Measurements from ENCODE around the gene MT1E. TPM values are rescaled to one million over a fixed set of nuclear protein-coding genes. Genes with fewer than 3 reads are reported as not detected.

Gene MT1E
- total and polyA plus RNA-seq, 2 of the 13 experiments (the other 11 are each of a cell fraction or from before 2014, with no cell fraction given) = 110 to 1,072 TPM

DNA sequence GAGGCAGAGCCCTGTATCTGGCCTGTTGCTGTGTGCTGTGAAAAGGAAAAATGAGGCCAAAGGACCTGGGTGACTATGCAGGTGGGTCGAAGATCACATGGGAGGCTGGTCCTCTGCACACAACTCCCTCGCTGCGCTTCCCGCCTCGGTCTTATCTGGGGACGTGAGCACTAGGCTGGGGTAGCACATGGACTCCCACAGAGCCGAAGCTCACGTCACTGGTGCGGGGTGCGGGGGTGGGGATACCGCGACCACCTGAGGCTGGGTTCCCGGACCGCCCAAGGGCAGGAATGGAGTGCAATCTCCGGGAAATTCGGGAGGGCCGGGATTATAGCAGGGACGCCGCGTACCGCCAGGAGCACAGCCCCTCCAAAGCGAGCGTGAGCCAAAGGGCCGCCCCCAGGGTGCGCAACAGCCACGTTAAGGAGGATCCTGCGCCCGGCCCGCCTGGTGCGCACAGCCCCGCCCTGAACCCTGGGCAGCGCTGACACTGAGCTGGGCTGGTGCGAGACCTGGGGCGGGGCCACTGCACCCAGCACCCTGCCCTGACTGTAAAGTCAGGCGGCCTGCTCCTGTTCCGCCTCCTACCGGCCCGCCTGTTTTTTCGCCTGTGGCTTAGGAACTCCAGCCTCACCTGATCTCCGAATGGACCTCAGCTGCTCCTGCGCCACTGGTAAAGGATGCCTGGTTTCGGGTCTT lies 17.6 kb downstream of the MT1E start (continued):
- TF ChIP-seq, protein P1, sequence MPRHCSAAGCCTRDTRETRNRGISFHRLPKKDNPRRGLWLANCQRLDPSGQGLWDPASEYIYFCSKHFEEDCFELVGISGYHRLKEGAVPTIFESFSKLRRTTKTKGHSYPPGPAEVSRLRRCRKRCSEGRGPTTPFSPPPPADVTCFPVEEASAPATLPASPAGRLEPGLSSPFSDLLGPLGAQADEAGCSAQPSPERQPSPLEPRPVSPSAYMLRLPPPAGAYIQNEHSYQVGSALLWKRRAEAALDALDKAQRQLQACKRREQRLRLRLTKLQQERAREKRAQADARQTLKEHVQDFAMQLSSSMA (CRISPR knock-in tag; IDR thresholded peaks at IDR 0.05) = peak; percentile 90; the same call in 1 of the 2 replicates
- no peak for TF ChIP-seq HIVEP1 (CRISPR knock-in tag; IDR thresholded peaks at IDR 0.05)
- TF ChIP-seq BHLHE40 (IDR thresholded peaks at IDR 0.05; ENCODE audit: low read length) = no peak
- TF ChIP-seq ZIK1 (CRISPR knock-in tag; IDR thresholded peaks at IDR 0.05; ENCODE audit: borderline replicate concordance, low read depth) = 0 out of 2 replicates have a peak, but pooled peaks have one; percentile 40
- TF ChIP-seq ZFP62 (CRISPR knock-in tag; IDR thresholded peaks at IDR 0.05) = no peak
- TF ChIP-seq KDM5B (CRISPR knock-in tag; IDR thresholded peaks at IDR 0.05; ENCODE audit: borderline replicate concordance) = peak; percentile 84; the same call in 1 of the 2 replicates
- TF ChIP-seq, protein P2, sequence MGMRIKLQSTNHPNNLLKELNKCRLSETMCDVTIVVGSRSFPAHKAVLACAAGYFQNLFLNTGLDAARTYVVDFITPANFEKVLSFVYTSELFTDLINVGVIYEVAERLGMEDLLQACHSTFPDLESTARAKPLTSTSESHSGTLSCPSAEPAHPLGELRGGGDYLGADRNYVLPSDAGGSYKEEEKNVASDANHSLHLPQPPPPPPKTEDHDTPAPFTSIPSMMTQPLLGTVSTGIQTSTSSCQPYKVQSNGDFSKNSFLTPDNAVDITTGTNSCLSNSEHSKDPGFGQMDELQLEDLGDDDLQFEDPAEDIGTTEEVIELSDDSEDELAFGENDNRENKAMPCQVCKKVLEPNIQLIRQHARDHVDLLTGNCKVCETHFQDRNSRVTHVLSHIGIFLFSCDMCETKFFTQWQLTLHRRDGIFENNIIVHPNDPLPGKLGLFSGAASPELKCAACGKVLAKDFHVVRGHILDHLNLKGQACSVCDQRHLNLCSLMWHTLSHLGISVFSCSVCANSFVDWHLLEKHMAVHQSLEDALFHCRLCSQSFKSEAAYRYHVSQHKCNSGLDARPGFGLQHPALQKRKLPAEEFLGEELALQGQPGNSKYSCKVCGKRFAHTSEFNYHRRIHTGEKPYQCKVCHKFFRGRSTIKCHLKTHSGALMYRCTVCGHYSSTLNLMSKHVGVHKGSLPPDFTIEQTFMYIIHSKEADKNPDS (CRISPR knock-in tag; IDR thresholded peaks at IDR 0.05) = no peak
- TF ChIP-seq KAT7 (CRISPR knock-in tag; IDR thresholded peaks at IDR 0.05; ENCODE audit: borderline replicate concordance) = no peak
- TF ChIP-seq, protein P3, sequence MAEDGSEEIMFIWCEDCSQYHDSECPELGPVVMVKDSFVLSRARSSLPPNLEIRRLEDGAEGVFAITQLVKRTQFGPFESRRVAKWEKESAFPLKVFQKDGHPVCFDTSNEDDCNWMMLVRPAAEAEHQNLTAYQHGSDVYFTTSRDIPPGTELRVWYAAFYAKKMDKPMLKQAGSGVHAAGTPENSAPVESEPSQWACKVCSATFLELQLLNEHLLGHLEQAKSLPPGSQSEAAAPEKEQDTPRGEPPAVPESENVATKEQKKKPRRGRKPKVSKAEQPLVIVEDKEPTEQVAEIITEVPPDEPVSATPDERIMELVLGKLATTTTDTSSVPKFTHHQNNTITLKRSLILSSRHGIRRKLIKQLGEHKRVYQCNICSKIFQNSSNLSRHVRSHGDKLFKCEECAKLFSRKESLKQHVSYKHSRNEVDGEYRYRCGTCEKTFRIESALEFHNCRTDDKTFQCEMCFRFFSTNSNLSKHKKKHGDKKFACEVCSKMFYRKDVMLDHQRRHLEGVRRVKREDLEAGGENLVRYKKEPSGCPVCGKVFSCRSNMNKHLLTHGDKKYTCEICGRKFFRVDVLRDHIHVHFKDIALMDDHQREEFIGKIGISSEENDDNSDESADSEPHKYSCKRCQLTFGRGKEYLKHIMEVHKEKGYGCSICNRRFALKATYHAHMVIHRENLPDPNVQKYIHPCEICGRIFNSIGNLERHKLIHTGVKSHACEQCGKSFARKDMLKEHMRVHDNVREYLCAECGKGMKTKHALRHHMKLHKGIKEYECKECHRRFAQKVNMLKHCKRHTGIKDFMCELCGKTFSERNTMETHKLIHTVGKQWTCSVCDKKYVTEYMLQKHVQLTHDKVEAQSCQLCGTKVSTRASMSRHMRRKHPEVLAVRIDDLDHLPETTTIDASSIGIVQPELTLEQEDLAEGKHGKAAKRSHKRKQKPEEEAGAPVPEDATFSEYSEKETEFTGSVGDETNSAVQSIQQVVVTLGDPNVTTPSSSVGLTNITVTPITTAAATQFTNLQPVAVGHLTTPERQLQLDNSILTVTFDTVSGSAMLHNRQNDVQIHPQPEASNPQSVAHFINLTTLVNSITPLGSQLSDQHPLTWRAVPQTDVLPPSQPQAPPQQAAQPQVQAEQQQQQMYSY (CRISPR knock-in tag; IDR thresholded peaks at IDR 0.05) = no peak
- 0 out of 2 replicates have a peak, but pooled peaks have one; percentile 40 for TF ChIP-seq FOXC1 (CRISPR knock-in tag; IDR thresholded peaks at IDR 0.05; ENCODE audit: borderline replicate concordance)
- TF ChIP-seq DDIT3 (CRISPR knock-in tag; IDR thresholded peaks at IDR 0.05) = no peak
- TF ChIP-seq CHD2 (IDR thresholded peaks at IDR 0.05; ENCODE audit: low read depth, low read length) = no peak
- TF ChIP-seq ZBTB7A (CRISPR knock-in tag; IDR thresholded peaks at IDR 0.05) = 0 out of 2 replicates have a peak, but pooled peaks have one; percentile 18
- TF ChIP-seq TFDP1 (CRISPR knock-in tag; IDR thresholded peaks at IDR 0.05; ENCODE audit: borderline replicate concordance) = peak; percentile 68; the same call in 1 of the 2 replicates
- TF ChIP-seq ZNF549 (CRISPR knock-in tag; IDR thresholded peaks at IDR 0.05) = no peak
- TF ChIP-seq PHF8 (CRISPR knock-in tag; IDR thresholded peaks at IDR 0.05) = no peak
- TF ChIP-seq ZBTB38 (CRISPR knock-in tag; IDR thresholded peaks at IDR 0.05) = peak; percentile 73
- TF ChIP-seq, protein P4, sequence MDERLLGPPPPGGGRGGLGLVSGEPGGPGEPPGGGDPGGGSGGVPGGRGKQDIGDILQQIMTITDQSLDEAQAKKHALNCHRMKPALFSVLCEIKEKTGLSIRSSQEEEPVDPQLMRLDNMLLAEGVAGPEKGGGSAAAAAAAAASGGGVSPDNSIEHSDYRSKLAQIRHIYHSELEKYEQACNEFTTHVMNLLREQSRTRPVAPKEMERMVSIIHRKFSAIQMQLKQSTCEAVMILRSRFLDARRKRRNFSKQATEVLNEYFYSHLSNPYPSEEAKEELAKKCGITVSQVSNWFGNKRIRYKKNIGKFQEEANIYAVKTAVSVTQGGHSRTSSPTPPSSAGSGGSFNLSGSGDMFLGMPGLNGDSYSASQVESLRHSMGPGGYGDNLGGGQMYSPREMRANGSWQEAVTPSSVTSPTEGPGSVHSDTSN (CRISPR knock-in tag; IDR thresholded peaks at IDR 0.05) = no peak
- no peak for TF ChIP-seq SRSF9 (IDR thresholded peaks at IDR 0.05; ENCODE audit: borderline replicate concordance, insufficient read depth, low read depth, low read length, poor library complexity, severe bottlenecking)
- TF ChIP-seq ZNF709 (CRISPR knock-in tag; IDR thresholded peaks at IDR 0.05) = peak; percentile 63

Measured in HepG2 (cell line).